Smooth muscle cell (in vitro differentiated cells): Measurements from ENCODE around the gene ANAPC2. TPM values are rescaled to one million over a fixed set of nuclear protein-coding genes. Genes with fewer than 3 reads are reported as not detected.

Source experiments
- DNase-seq: peaks from one replicate; lab custom pipeline; 2025; ENCODE audit not compliant: unreplicated experiment; lab: John Stamatoyannopoulos, UW
- H2AFZ ChIP-seq: fragments of 200-600 bp; sonication (generic); 2 replicates; pipeline ENCODE4 v1.6.0; 2016; ENCODE audit warnings: antibody characterized with exemption, low read depth, mild to moderate bottlenecking
- H3F3A ChIP-seq: fragments of 200-600 bp; sonication (generic); 2 replicates; pipeline ENCODE4 v1.6.0; 2017; ENCODE audit warnings: antibody characterized with exemption, low read depth
- H3K27ac ChIP-seq: fragments of 200-600 bp; sonication (generic); 2 replicates; pipeline ENCODE4 v1.5.1; 2016; ENCODE audit warnings: low read depth, mild to moderate bottlenecking
- H3K27me3 ChIP-seq: fragments of 200-600 bp; sonication (generic); 2 replicates; pipeline ENCODE4 v1.6.1; 2016; ENCODE audit warnings: low read depth, mild to moderate bottlenecking
- H3K36me3 ChIP-seq: fragments of 200-600 bp; sonication (generic); 2 replicates; pipeline ENCODE4 v1.5.1; 2016; ENCODE audit warnings: low read depth
- H3K4me1 ChIP-seq: fragments of 200-600 bp; sonication (generic); 2 replicates; pipeline ENCODE4 v1.5.1; 2016; ENCODE audit warnings: low read depth
- H3K4me2 ChIP-seq: fragments of 200-600 bp; sonication (generic); 2 replicates; pipeline ENCODE4 v1.6.0; 2016; ENCODE audit warnings: mild to moderate bottlenecking
- H3K4me3 ChIP-seq: fragments of 200-600 bp; sonication (generic); 2 replicates; pipeline ENCODE4 v1.5.1; 2016; ENCODE audit warnings: mild to moderate bottlenecking
- H3K79me2 ChIP-seq: fragments of 200-600 bp; sonication (generic); 2 replicates; pipeline ENCODE4 v1.6.0; 2016; ENCODE audit warnings: low read depth, mild to moderate bottlenecking
- H3K9ac ChIP-seq: fragments of 200-600 bp; sonication (generic); 2 replicates; pipeline ENCODE4 v1.6.0; 2016; ENCODE audit warnings: low read depth
- H3K9me3 ChIP-seq: fragments of 200-600 bp; sonication (generic); replicated peaks from 2 replicates; pipeline ENCODE4 v1.5.1; 2016; ENCODE audit warnings: low read depth
- H4K20me1 ChIP-seq: fragments of 200-600 bp; sonication (generic); 2 replicates; pipeline ENCODE4 v1.6.0; 2016; ENCODE audit warnings: low read depth
- CTCF ChIP-seq: fragments of 200-600 bp; sonication (generic); IDR thresholded peaks from 2 replicates; pipeline ENCODE4 v1.5.1; 2017; ENCODE audit warnings: borderline replicate concordance, mild to moderate bottlenecking, antibody characterized with exemption; ENCODE audit not compliant: insufficient read depth, poor library complexity, severe bottlenecking
- WGBS: methylation state at CpG from one replicate; pipeline ENCODE4 v1.1.7; 2016; ENCODE audit warnings: low lambda C conversion rate; 5-methylcytosine and 5-hydroxymethylcytosine counted together
- polyA plus RNA-seq: library from polyadenylated mRNA; unstranded; fragments of >200 nt; fragmentation: Nextera tagmentation; extraction: Ambion mirVana; gene quantifications from 2 replicates; pipeline ENCODE4 v1.2.1, GENCODE V29; 2016
- total RNA-seq: library from RNA; depleted of rRNA; stranded (reverse); fragments of >200 nt; gene quantifications from 2 replicates; pipeline ENCODE4 v1.2.3, GENCODE V29; 2014

Gene ANAPC2
- total and polyA plus RNA-seq, 2 experiments from 2014 or later: 6.6 to 12.6 TPM

- WGBS: 1% methylated on average over 15 of the region's 36 CpGs
- H3K9me3 ChIP-seq: no peaks in the 10 kb centered on the region
- H3K4me1 ChIP-seq: no peaks in the 10 kb centered on the region
- peak overlapping the region; percentile 24 for H3K4me3 ChIP-seq
- no peaks in the 10 kb centered on the region for H4K20me1 ChIP-seq
- H3K36me3 ChIP-seq: no peaks in the 10 kb centered on the region
- no peaks in the 10 kb centered on the region for H3F3A ChIP-seq
- no peak for TF ChIP-seq CTCF
- H2AFZ ChIP-seq: no peak overlapping the region
- no peak overlapping the region for H3K9ac ChIP-seq
- H3K27ac ChIP-seq: no peak overlapping the region
- H3K79me2 ChIP-seq: no peaks in the 10 kb centered on the region
- H3K4me2 ChIP-seq: peak overlapping the region; percentile 78
- DNase-seq: no peak
- peaks cover 89% of the 10 kb centered on the region for H3K27me3 ChIP-seq
These were observed 19.8 kb downstream of the ANAPC2 start for GRCh38 chr9:137168573-137168903.

DNA sequence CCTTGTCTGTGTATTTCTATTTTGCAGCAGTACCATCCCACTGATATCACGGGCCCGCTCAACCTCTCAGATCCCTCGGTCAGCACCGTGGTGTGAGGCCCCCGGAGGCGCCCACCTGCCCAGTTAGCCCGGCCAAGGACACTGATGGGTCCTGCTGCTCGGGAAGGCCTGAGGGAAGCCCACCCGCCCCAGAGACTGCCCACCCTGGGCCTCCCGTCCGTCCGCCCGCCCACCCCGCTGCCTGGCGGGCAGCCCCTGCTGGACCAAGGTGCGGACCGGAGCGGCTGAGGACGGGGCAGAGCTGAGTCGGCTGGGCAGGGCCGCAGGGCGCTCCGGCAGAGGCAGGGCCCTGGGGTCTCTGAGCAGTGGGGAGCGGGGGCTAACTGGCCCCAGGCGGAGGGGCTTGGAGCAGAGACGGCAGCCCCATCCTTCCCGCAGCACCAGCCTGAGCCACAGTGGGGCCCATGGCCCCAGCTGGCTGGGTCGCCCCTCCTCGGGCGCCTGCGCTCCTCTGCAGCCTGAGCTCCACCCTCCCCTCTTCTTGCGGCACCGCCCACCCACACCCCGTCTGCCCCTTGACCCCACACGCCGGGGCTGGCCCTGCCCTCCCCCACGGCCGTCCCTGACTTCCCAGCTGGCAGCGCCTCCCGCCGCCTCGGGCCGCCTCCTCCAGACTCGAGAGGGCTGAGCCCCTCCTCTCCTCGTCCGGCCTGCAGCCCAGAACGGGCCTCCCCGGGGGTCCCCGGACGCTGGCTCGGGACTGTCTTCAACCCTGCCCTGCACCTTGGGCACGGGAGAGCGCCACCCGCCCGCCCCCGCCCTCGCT is 20.4 kb downstream of the ANAPC2 start:
- 33% methylated on average over 28 of the region's 57 CpGs for WGBS
- Histone ChIP-seq H3K27ac (no peak overlapping the region), H3F3A (no peaks in the 10 kb centered on the region), H3K4me2 (peak overlapping the region; percentile 78), H3K79me2 (no peaks in the 10 kb centered on the region), H4K20me1 (no peaks in the 10 kb centered on the region), H3K9ac (no peak overlapping the region), H3K4me1 (no peaks in the 10 kb centered on the region), H2AFZ (no peak overlapping the region), H3K4me3 (no peak overlapping the region), H3K9me3 (no peaks in the 10 kb centered on the region), H3K27me3 (peaks cover 95% of the 10 kb centered on the region), H3K36me3 (no peaks in the 10 kb centered on the region)
- no peak for TF ChIP-seq CTCF
- DNase-seq: no peak

DNA sequence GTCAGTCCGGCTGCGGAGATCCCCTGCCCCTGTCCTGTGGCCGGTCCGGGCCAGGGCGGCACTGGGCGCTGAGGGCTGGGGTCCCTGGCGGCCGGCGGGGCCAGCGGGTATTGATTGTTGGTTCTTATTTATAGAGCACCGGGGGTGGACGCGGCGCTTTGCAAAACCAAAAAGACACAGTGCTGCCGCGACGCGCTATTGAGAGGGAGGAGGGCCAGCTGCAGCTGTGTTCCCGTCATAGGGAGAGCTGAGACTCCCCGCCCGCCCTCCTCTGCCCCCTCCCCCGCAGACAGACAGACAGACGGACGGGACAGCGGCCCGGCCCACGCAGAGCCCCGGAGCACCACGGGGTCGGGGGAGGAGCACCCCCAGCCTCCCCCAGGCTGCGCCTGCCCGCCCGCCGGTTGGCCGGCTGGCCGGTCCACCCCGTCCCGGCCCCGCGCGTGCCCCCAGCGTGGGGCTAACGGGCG is 21.0 kb downstream of the ANAPC2 start:
- no peak for DNase-seq
- Histone ChIP-seq H4K20me1 (no peaks in the 10 kb centered on the region), H3K4me1 (no peaks in the 10 kb centered on the region), H3K79me2 (no peaks in the 10 kb centered on the region), H3K36me3 (no peaks in the 10 kb centered on the region), H3K27ac (no peak overlapping the region), H3K4me2 (no peak overlapping the region), H2AFZ (no peak overlapping the region), H3K27me3 (peaks cover 100% of the 10 kb centered on the region), H3K4me3 (no peak overlapping the region), H3K9me3 (no peaks in the 10 kb centered on the region), H3F3A (no peaks in the 10 kb centered on the region), H3K9ac (no peak overlapping the region)
- no peak for TF ChIP-seq CTCF
- 67% methylated on average over 27 of the region's 44 CpGs for WGBS
